Measurements from ENCODE around the gene SLC7A7. TPM values are rescaled to one million over a fixed set of nuclear protein-coding genes. Genes with fewer than 3 reads are reported as not detected.

Gene SLC7A7
- total RNA-seq, 2 donors from 2014 or later, result 9.9 to 28.5 TPM

GRCh38 chr14:22844221-22845102, 29.2 kb upstream of the SLC7A7 start:
- Histone ChIP-seq H3K36me3 (peaks cover 58% of the 10 kb centered on the region), H3K4me1 (peaks cover 0 to 38% of the 10 kb centered on the region in 2 donors), H3K9me3 (no peaks in the 10 kb centered on the region), H3K27ac (no peak overlapping the region), H3K4me3 (no peak overlapping the region), H3K27me3 (no peaks in the 10 kb centered on the region)
- no peak for TF ChIP-seq CTCF (IDR thresholded peaks at IDR 0.05)
- no peak for DNase-seq (ENCODE audit: low spot score)

GRCh38 chr14:22843123-22843925, 28.1 kb upstream of the SLC7A7 start:
- TF ChIP-seq CTCF (IDR thresholded peaks at IDR 0.05), result no peak
- Histone ChIP-seq H3K4me1 (peaks cover 0 to 38% of the 10 kb centered on the region in 2 donors), H3K27ac (no peak overlapping the region), H3K4me3 (no peak overlapping the region), H3K36me3 (peaks cover 58% of the 10 kb centered on the region), H3K27me3 (no peaks in the 10 kb centered on the region), H3K9me3 (no peaks in the 10 kb centered on the region)
- no peak for DNase-seq (ENCODE audit: low spot score)

GRCh38 chr14:22842211-22843122, 27.2 kb upstream of the SLC7A7 start:
- no peak overlapping the region for H3K27ac ChIP-seq
- no peak for TF ChIP-seq CTCF (IDR thresholded peaks at IDR 0.05)
- H3K36me3 ChIP-seq, result peaks cover 58% of the 10 kb centered on the region
- DNase-seq (ENCODE audit: low spot score), result no peak
- no peaks in the 10 kb centered on the region for H3K9me3 ChIP-seq
- H3K27me3 ChIP-seq, result no peaks in the 10 kb centered on the region
- peaks cover 0 to 38% of the 10 kb centered on the region in 2 donors for H3K4me1 ChIP-seq
- no peak overlapping the region for H3K4me3 ChIP-seq

- Histone ChIP-seq H3K36me3 (peaks cover 55% of the 10 kb centered on the region), H3K27ac (no peak overlapping the region), H3K9me3 (no peaks in the 10 kb centered on the region), H3K27me3 (no peaks in the 10 kb centered on the region), H3K4me1 (peaks cover 0 to 32% of the 10 kb centered on the region in 2 donors), H3K4me3 (no peak overlapping the region)
- TF ChIP-seq CTCF (IDR thresholded peaks at IDR 0.05), result no peak
- DNase-seq (ENCODE audit: low spot score), result no peak
Observed at GRCh38 chr14:22841769-22842168, 26.5 kb upstream of the SLC7A7 start.

DNA sequence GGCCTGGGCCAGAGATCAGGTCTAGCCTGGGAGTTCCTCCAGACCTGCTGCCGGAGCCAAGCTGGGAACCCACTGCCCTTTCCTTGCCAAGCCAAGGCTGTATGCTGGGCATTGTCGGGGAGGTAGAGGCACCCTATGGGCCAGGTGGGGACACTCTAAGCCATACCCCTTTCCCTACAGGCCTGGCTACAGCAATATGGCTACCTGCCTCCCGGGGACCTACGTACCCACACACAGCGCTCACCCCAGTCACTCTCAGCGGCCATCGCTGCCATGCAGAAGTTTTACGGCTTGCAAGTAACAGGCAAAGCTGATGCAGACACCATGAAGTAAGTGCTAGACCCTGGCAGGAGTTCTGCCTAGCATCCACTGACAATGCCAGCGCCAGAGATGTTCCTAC, 26.1 kb upstream of the SLC7A7 start:
- no peaks in the 10 kb centered on the region for H3K27me3 ChIP-seq
- peaks cover 50% of the 10 kb centered on the region for H3K36me3 ChIP-seq
- no peak overlapping the region for H3K27ac ChIP-seq
- H3K9me3 ChIP-seq, result no peaks in the 10 kb centered on the region
- H3K4me1 ChIP-seq, result peaks cover 0 to 27% of the 10 kb centered on the region in 2 donors
- no peak overlapping the region for H3K4me3 ChIP-seq
- DNase-seq (ENCODE audit: low spot score), result no peak
- no peak for TF ChIP-seq CTCF (IDR thresholded peaks at IDR 0.05)
